Astrocyte (in vitro differentiated cells and primary cell): ENCODE data around the gene SRGAP1. TPM values are rescaled to one million over a fixed set of nuclear protein-coding genes. Genes with fewer than 3 reads are reported as not detected.

Experiments
- DNase-seq: peaks from one replicate; pipeline ENCODE4 v3.0.0-alpha.2; 2010; ENCODE audit warnings: low read depth
- FAIRE-seq: peaks from 2 replicates; lab custom pipeline; 2011; peaks lifted over from hg19 to GRCh38; lab: Jason Lieb, UNC
- H2AFZ ChIP-seq: 2 replicates; pipeline ENCODE4 v1.6.0; 2012; ENCODE audit warnings: low read depth, low read length, inconsistent platforms
- H3K27ac ChIP-seq: 2 replicates; pipeline ENCODE4 v1.5.1; 2011; ENCODE audit warnings: low read depth, low read length, inconsistent platforms
- H3K27me3 ChIP-seq: 2 replicates; pipeline ENCODE4 v1.6.0; 2011; ENCODE audit warnings: low read length, inconsistent platforms; ENCODE audit not compliant: insufficient read depth
- H3K36me3 ChIP-seq: 2 replicates; pipeline ENCODE4 v1.5.1; 2011; ENCODE audit warnings: low read length, inconsistent platforms; ENCODE audit not compliant: insufficient read depth
- H3K4me1 ChIP-seq: 2 replicates; pipeline ENCODE4 v1.5.1; 2011; ENCODE audit warnings: low read length, inconsistent platforms; ENCODE audit not compliant: insufficient read depth
- H3K4me2 ChIP-seq: 2 replicates; pipeline ENCODE4 v1.6.0; 2012; ENCODE audit warnings: low read length, inconsistent platforms
- H3K4me3 ChIP-seq: 2 replicates; pipeline ENCODE4 v1.5.1; 2011; ENCODE audit warnings: low read depth, mild to moderate bottlenecking, low read length, inconsistent platforms; ENCODE audit not compliant: insufficient read depth
- H3K79me2 ChIP-seq: 2 replicates; pipeline ENCODE4 v1.6.0; 2012; ENCODE audit warnings: mild to moderate bottlenecking, low read length, inconsistent platforms; ENCODE audit not compliant: insufficient read depth
- H3K9ac ChIP-seq: 2 replicates; pipeline ENCODE4 v1.6.0; 2012; ENCODE audit warnings: mild to moderate bottlenecking, low read length, inconsistent platforms
- H3K9me3 ChIP-seq: 2 replicates; pipeline ENCODE4 v1.5.1; 2012; ENCODE audit warnings: low read depth, mild to moderate bottlenecking, low read length, inconsistent platforms; ENCODE audit not compliant: insufficient read depth
- H4K20me1 ChIP-seq: 2 replicates; pipeline ENCODE4 v1.6.0; 2012; ENCODE audit warnings: low read length, inconsistent platforms; ENCODE audit not compliant: insufficient read depth
- H3K27ac Mint-ChIP-seq: one replicate; pipeline ENCODE4 v1.8.0; 2021; ENCODE audit warnings: mild to moderate bottlenecking, mixed read lengths; ENCODE audit not compliant: unreplicated experiment
- H3K27me3 Mint-ChIP-seq: one replicate; pipeline ENCODE4 v1.8.0; 2021; ENCODE audit warnings: low read depth, mixed read lengths; ENCODE audit not compliant: unreplicated experiment
- H3K36me3 Mint-ChIP-seq: one replicate; pipeline ENCODE4 v1.8.0; 2021; ENCODE audit warnings: low read depth, mixed read lengths; ENCODE audit not compliant: unreplicated experiment
- H3K4me1 Mint-ChIP-seq: one replicate; pipeline ENCODE4 v1.8.0; 2021; ENCODE audit warnings: low read depth, mixed read lengths; ENCODE audit not compliant: unreplicated experiment
- H3K4me3 Mint-ChIP-seq: one replicate; pipeline ENCODE4 v1.8.0; 2021; ENCODE audit warnings: mild to moderate bottlenecking, moderate library complexity, mixed read lengths; ENCODE audit not compliant: unreplicated experiment
- H3K9me3 Mint-ChIP-seq: one replicate; pipeline ENCODE4 v1.8.0; 2021; ENCODE audit warnings: mild to moderate bottlenecking, mixed read lengths; ENCODE audit not compliant: unreplicated experiment
- EZH2 ChIP-seq: IDR thresholded peaks from 2 replicates; pipeline ENCODE4 v1.6.1; 2012; ENCODE audit warnings: mild to moderate bottlenecking, low read length, inconsistent platforms; ENCODE audit not compliant: insufficient read depth
- total RNA-seq: library from RNA; stranded (reverse); gene quantifications from 2 replicates; pipeline ENCODE4 v1.2.1, GENCODE V29; 2021
- TF ChIP-seq, protein P1 (sequence below): IDR thresholded peaks from 2 replicates; pipeline ENCODE4 v1.5.1; 2011; ENCODE audit warnings: low read depth, mild to moderate bottlenecking, inconsistent platforms, low read length, moderate library complexity; ENCODE audit not compliant: insufficient read depth

Gene SRGAP1
- total RNA-seq, 1 donor from 2014 or later: 15.2 TPM

GRCh38 chr12:63821781-63822251, 22.7 kb upstream of the SRGAP1 start:
- Histone ChIP-seq H3K4me3 (peak overlapping the region; percentile 58), H3K4me1 (peaks cover 6% of the 10 kb centered on the region), H3K79me2 (no peaks in the 10 kb centered on the region), H4K20me1 (no peaks in the 10 kb centered on the region), H3K4me2 (peak overlapping the region; percentile 91), H2AFZ (peak overlapping the region; percentile 100), H3K27ac (no peak overlapping the region), H3K27me3 (peaks cover 2% of the 10 kb centered on the region), H3K36me3 (no peaks in the 10 kb centered on the region), H3K9ac (peak overlapping the region; percentile 67), H3K9me3 (no peaks in the 10 kb centered on the region)
- H3K27me3 Mint-ChIP-seq: no peaks in the 10 kb centered on the region
- DNase-seq (no peak), FAIRE-seq (no peak)
- no peak overlapping the region for H3K27ac Mint-ChIP-seq
- no peak overlapping the region for H3K4me3 Mint-ChIP-seq
- H3K9me3 Mint-ChIP-seq: peaks cover 6% of the 10 kb centered on the region
- TF ChIP-seq, protein P1, sequence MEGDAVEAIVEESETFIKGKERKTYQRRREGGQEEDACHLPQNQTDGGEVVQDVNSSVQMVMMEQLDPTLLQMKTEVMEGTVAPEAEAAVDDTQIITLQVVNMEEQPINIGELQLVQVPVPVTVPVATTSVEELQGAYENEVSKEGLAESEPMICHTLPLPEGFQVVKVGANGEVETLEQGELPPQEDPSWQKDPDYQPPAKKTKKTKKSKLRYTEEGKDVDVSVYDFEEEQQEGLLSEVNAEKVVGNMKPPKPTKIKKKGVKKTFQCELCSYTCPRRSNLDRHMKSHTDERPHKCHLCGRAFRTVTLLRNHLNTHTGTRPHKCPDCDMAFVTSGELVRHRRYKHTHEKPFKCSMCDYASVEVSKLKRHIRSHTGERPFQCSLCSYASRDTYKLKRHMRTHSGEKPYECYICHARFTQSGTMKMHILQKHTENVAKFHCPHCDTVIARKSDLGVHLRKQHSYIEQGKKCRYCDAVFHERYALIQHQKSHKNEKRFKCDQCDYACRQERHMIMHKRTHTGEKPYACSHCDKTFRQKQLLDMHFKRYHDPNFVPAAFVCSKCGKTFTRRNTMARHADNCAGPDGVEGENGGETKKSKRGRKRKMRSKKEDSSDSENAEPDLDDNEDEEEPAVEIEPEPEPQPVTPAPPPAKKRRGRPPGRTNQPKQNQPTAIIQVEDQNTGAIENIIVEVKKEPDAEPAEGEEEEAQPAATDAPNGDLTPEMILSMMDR: no peak
- TF ChIP-seq EZH2: no peak
- no peaks in the 10 kb centered on the region for H3K36me3 Mint-ChIP-seq
- peaks cover 5% of the 10 kb centered on the region for H3K4me1 Mint-ChIP-seq

DNA sequence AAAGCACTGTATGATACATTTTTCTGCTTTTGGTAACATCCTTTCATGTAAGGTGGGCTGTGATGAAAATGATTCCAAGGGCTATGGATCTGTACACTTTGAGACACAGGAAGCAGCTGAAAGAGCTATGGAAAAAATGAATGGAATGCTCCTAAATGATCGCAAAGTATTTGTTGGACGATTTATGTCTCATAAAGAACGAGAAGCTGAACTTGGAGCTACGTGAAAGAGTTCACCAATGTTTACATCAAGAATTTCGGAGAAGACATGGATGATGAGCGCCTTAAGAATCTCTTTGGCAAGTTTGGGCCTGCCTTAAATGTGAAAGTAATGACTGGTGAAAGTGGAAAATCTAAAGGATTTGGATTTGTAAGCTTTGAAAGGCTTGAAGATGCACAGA, 22.1 kb upstream of the SRGAP1 start:
- Histone ChIP-seq H3K4me2 (peak overlapping the region; percentile 91), H2AFZ (peak overlapping the region; percentile 100), H3K36me3 (no peaks in the 10 kb centered on the region), H3K9me3 (no peaks in the 10 kb centered on the region), H3K79me2 (no peaks in the 10 kb centered on the region), H3K27ac (no peak overlapping the region), H3K4me1 (peaks cover 6% of the 10 kb centered on the region), H4K20me1 (no peaks in the 10 kb centered on the region), H3K4me3 (peak overlapping the region; percentile 58), H3K27me3 (no peaks in the 10 kb centered on the region), H3K9ac (peak overlapping the region; percentile 67)
- TF ChIP-seq, protein P1: no peak
- no peak for TF ChIP-seq EZH2
- Mint-ChIP-seq H3K36me3 (no peaks in the 10 kb centered on the region), H3K4me1 (peaks cover 5% of the 10 kb centered on the region), H3K4me3 (no peak overlapping the region), H3K27me3 (no peaks in the 10 kb centered on the region), H3K9me3 (peaks cover 2% of the 10 kb centered on the region), H3K27ac (no peak overlapping the region)
- DNase-seq (peak; percentile 48), FAIRE-seq (peak; percentile 34)

DNA sequence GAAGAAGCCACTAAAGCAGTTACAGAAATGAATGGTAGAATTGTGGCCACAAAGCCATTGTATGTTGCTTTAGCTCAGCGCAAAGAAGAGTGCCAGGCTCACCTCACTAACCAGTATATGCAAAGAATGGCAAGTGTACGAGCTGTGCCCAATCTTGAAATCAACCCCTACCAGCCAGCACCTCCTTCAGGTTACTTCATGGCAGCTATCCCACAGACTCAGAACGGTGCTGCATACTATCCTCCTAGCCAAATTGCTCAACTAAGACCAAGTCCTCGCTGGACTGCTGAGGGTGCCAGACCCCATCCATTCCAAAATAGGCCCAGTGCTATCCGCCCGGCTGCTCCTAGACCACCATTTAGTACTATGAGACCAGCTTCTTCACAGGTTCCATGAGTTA, 21.5 kb upstream of the SRGAP1 start:
- no peaks in the 10 kb centered on the region for H3K9me3 ChIP-seq
- no peaks in the 10 kb centered on the region for H3K36me3 ChIP-seq
- Mint-ChIP-seq H3K36me3 (no peaks in the 10 kb centered on the region), H3K27ac (no peak overlapping the region), H3K4me1 (peaks cover 5% of the 10 kb centered on the region), H3K9me3 (no peaks in the 10 kb centered on the region), H3K27me3 (no peaks in the 10 kb centered on the region), H3K4me3 (no peak overlapping the region)
- no peak overlapping the region for H3K9ac ChIP-seq
- H3K79me2 ChIP-seq: no peaks in the 10 kb centered on the region
- peaks cover 6% of the 10 kb centered on the region for H3K4me1 ChIP-seq
- no peaks in the 10 kb centered on the region for H4K20me1 ChIP-seq
- FAIRE-seq (no peak), DNase-seq (no peak)
- H2AFZ ChIP-seq: no peak overlapping the region
- peak overlapping the region; percentile 91 for H3K4me2 ChIP-seq
- H3K27ac ChIP-seq: no peak overlapping the region
- H3K4me3 ChIP-seq: no peak overlapping the region
- H3K27me3 ChIP-seq: no peaks in the 10 kb centered on the region
- TF ChIP-seq EZH2: no peak
- TF ChIP-seq, protein P1: no peak
